GM19240 (cell line): ENCODE data around the gene ZNF106.

Source experiments
- DNase-seq: peaks from one replicate; pipeline ENCODE4 v3.0.0; 2011; ENCODE audit warnings: low spot score; ENCODE audit not compliant: insufficient read length

Gene ZNF106

GRCh38 chr15:42490671-42491538 is at the start of gene ZNF106:
ZNF106 (minus strand) TSS chr15:42491141; CDS start chr15:42472289, 18,852 bp downstream.
- peak; percentile 63 for DNase-seq

GRCh38 chr15:42533246-42533645 is 42.3 kb upstream of the ZNF106 start:
- no peak for DNase-seq

GRCh38 chr15:42528970-42529369 is 38.0 kb upstream of the ZNF106 start:
- DNase-seq = no peak

- no peak for DNase-seq
Observed at GRCh38 chr15:42523331-42523730, 32.4 kb upstream of the ZNF106 start.

- no peak for DNase-seq
Observed at GRCh38 chr15:42511007-42511391, 20.1 kb upstream of the ZNF106 start.

- DNase-seq = no peak
Observed at GRCh38 chr15:42510258-42511006, 19.5 kb upstream of the ZNF106 start.

- no peak for DNase-seq
Observed at GRCh38 chr15:42508263-42508690, 17.3 kb upstream of the ZNF106 start.

- DNase-seq = no peak
Observed at GRCh38 chr15:42507514-42507913, 16.6 kb upstream of the ZNF106 start.

GRCh38 chr15:42504631-42505030 is 13.7 kb upstream of the ZNF106 start:
- no peak for DNase-seq

- no peak for DNase-seq
Observed at GRCh38 chr15:42503825-42504224, 12.9 kb upstream of the ZNF106 start.

GRCh38 chr15:42502477-42502876 is 11.5 kb upstream of the ZNF106 start:
- DNase-seq = no peak

- DNase-seq = no peak
Observed at GRCh38 chr15:42499858-42500609, 9.1 kb upstream of the ZNF106 start.

- no peak for DNase-seq
Observed at GRCh38 chr15:42498212-42499068, 7.5 kb upstream of the ZNF106 start.

- DNase-seq = peak; percentile 73
Observed at GRCh38 chr15:42495361-42496212, 4.6 kb upstream of the ZNF106 start, which contains the start of gene SNAP23. SNAP23 (plus strand) TSS chr15:42495634; CDS start chr15:42511847, 16,213 bp downstream.

GRCh38 chr15:42494998-42495360 is 4.0 kb upstream of the ZNF106 start:
- DNase-seq = no peak

GRCh38 chr15:42493679-42494078 is 2.7 kb upstream of the ZNF106 start:
- no peak for DNase-seq

- no peak for DNase-seq
Observed at GRCh38 chr15:42491539-42492225, 741 bp upstream of the ZNF106 start.

GRCh38 chr15:42490291-42490670 is 660 bp downstream of the ZNF106 start:
- DNase-seq = no peak

GRCh38 chr15:42483677-42484076 is 7.3 kb downstream of the ZNF106 start:
- DNase-seq = no peak
